Amygdala (tissue), 56 donors: ENCODE measurements around the gene PLEKHA6.

Experiments
- DNase-seq, 56 donors: peaks; one replicate each; lab custom pipeline; 2025; lab: John Stamatoyannopoulos, UW

The PLEKHA6 gene

DNA sequence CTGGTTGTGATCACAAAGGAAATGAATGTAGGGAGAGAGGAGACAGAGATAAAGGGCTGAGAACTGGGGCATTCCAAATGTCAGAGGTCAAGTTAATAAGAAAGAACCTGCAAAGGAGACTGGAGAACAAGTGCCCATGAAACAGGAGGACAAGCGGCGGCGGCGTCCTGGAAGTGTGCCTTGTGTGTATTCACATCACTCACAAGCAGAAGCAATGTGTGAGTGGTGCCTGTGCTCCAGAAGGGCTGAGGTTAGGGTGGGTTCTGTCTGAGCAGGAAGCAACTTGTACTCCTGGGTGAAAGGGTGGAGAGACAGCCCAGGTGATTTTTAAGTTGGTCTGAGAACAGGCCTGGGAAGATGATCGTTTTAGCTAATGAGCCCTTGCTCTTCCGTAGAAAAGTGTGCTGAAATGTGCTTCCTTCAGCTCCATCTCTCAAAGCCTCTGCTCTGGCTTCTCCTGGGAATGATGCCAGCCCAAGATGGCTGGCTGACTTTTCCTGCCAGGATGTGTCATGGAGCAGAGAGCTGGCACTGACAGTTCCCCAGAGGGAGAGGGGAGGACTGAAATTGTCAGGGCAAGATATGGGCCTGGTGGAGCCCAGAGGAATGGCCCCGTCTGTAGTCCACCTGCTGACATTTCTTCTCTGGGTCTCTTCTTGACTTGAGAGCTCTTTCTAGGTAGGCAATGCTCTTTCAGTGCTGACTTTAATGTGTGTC, 25.1 kb upstream of the PLEKHA6 start:
- DNase-seq, result peak in 21 of 56 donors; percentile 11 to 54 (median 30)

DNA sequence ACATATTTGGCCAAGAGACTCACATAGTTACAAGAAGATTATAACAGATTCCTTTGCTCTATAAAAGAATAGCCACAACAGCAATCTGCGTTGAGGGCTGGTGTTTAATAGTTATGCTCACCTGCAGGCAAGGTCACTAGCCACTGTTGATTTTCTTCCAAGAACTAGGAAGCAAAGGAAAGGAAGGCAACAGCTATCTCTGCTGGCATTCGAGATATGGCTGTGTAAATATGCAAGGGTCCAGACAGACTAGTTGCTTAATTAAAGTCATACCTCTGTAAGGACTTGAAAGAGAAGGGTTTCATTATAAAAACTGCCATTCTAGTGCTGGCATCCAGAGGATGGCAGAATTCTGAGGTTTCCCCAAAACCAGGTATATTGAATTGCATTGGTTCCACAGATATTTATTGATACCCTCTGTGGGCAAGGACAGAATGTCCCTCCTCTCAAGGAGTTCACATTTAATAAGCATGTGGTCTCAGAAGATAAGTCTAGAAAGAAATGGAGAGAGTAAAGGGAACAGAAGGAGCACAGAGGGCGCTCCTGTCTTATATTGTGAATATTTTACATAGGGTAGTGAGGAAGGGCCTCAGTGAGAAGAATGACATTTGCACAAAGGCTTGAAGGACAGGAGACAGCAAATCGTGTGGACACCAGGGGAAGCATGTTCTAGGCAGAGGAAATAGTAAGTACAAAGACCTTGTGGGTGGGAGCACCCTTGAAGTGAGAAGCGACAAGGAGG, 23.6 kb upstream of the PLEKHA6 start:
- DNase-seq, result no peak

DNA sequence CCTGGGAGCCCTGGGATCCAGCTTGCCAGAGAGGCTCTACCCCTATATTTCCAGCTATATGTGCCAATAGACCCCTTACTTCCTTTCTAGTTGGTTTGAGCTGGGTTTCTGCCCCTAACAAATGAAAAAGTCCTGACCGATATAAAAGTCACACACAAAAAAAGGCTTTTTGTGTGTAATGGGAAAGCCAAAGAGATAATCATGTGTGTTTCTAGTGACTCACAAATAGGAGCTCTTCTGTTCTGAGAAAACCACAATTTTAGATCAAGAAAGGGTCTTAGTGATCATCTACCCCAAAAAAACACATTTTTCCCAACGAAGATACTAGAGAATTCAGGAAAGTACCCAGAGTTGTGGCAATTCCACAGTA, 23.0 kb upstream of the PLEKHA6 start:
- DNase-seq, result no peak

DNA sequence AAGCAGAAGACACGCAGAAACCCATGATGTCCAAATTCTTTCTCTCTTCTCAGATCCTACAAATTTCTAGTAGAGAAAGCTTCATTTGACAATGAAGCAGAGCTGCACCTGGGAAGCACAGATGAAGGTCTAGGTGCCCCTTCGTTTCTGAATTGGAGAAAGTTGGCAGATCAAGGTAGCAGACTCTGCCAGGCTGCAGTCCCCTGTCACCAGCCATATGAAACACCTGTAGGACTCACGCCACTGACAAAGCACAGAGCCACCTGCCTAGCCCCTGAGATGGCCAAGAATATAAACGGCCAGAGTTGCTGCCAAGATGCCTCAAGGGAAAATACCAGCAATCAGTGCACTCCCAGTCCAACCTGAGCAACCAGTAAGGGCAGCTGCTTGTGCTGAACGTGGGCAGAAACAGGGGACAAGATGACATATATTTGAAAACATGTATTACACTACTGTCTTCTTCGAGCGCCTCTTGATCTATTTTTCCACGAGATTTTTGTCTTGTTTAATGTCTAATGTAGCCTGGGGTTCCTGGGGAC, 20.6 kb upstream of the PLEKHA6 start:
- no peak for DNase-seq

DNA sequence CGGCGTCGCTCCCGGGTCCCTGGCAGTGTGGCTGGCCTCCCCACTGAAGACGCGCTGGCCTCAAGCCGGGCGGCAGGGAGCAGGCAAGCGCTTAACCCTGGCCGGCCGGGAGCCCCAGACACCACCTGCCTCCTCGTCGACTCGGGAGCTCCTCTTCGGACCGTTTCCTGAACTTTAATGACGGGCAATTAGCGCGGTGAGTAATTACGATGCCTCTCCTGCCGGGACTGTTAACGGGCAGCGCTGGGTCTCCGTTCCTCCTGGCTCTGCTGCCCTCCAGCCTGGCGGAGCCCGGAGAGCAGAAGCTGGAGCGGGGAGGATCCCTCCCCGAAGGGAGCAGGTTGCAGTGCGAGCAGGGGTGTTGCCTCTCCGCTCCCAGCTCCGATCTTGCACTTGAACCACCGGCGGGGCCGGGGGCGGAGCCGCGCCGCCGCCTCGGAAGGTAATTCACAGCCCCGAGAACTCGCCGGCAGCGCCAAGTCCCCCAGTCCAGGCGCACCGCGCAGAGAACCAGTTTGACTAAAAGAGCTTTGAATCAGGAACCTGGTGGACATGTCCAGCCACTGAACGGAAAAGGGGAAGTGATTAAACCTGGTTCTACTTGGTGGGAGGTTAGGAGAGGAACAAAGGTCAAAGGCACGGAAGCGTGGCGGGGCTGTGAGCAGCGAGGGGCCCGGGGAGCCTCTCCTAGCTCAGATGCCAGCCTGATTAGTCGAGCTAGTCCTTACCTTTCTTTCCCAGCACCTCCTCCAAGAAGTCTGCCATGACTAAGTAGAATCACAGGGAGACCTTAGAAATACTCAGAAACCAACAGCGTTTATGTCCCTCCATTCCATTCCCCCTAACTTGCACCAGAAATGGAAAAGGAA, 18.3 kb upstream of the PLEKHA6 start:
- peak in 11 of 56 donors; percentile 11 to 44 (median 27) for DNase-seq

DNA sequence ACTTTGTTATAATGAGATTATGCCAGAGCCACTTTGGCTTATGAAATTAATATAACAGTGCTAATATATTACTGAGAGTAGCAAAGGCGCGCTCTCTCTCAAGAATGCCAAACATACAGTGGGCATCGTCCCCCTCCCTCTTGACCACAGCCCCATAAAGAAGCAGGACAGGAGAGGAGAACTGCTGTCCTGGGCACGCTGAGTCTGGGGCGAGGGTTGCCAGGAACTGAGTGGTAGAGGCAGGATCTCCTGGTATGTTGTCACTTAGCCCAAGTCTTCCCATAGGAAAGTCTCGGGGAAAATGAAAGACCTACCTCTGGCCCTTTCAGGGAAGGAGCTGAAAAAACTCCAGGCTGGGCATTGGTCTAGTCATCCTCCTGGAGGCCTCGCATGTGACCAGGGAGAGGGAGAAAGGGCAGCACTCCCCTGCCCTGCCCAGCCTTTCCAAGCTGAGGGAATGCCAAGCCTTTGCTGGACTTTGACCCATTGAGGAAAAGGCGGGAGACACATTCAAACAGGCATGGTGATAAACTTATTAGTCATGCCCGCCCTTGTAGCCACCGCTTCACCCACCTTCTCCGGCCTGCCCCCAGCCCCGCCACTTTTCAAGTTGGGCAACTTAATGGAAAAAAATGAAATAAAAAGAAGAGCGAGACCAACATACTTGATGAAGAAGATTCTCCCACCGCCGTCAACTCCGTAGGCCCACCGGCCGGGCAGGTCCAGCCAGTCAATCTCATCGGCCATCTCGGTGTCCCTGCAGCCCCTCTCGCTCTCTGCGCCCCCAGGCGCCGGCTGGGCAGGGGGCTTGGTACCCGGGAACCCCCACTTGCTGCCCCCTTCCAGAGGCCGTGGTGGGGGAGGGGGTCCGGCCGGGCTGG, 17.4 kb upstream of the PLEKHA6 start:
- DNase-seq, result peak in 1 of 56 donors; percentile 11

DNA sequence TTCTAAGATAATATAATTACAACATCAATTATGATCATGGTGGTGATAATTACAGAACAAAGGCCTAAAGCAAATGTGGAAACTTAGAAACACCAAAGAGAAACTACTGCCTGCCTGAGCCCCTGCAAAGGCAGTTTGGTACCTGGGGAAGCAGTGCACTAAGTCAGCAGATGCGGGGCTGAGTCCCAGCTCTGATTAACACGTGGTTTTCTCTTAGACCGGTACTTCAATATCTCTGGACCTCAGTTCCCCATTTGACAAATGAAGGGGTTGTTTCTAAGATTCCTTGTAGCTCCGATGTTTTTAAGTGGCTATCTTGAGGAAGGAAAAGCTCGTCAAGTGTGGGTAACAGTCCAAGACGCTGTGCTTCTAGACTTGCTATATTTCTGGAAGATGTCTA, 16.7 kb upstream of the PLEKHA6 start:
- no peak for DNase-seq

DNA sequence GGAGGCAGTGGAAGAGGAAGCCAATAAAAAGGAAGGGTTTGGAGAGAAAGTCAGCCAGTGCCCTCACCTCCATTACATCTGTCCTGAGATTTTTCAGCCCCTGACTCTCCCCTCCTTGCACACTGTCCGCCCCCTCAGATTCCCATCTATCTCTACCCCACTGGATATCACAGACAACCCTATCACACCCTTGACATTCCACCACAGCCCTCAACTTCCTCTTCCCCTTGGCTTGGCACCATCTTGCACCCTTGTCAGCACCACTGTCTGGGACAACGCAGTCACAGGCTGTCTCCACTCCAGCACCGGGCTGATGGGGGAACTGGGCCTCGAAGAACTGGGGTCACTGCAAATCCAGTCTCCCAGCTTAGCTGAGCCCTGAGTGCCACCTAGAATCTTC, 14.2 kb upstream of the PLEKHA6 start:
- no peak for DNase-seq

DNA sequence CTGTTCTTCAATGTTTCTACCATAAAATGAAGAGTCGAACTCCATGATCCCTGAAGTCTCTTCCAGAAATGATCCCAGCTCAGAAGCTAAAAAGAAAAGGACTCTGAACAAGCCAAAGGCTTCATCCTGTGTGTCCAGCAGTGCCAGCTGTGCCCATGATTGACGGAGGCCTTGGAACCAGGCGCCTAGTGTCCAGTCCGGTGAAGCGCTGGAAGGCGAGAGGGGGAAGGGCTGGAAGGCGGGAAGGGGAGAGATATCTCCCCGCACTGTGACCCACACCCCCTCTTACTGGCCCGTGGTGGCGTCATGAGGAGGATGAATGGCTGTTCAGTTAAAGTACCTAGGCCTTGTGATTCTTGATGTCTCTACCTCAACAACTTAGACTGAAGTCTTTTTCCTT, 10.4 kb upstream of the PLEKHA6 start:
- peak in 24 of 56 donors; percentile 15 to 77 (median 46) for DNase-seq

DNA sequence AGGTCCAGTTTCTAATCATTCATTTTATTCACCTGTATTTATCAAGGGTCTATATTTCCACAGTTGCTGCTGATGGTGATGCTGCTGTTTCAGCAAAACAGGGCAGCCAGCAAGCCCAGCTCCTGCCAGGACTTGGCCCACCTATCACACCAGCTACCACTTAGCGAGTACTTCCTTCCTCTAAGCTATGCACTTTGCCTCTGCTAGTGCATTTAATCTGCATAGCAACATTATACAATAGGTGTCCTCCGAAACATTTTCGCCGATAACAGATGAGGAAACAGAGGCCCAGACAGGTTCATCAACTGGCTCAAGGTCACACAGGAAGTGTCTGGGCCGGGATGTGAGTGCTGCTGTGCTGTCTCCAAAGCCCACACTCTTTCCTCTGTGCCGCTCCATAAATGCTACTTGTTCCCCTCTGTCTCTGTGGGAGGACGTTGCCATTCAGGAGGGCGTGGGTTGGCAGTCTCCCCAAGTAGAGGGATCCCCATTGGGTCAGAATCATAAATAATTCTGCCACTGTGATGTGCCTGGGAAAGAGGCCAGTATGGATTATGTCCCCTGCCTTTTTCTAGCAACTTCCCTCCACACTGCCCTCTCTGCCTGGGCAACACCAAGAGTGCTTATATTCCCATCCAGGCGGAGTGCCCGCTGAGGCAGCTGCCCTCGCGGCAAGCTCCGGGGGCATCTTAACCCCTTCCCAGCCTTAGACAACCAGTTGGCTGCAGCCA, 9.4 kb upstream of the PLEKHA6 start:
- DNase-seq, result peak in 38 of 56 donors; percentile 33 to 86 (median 64)

DNA sequence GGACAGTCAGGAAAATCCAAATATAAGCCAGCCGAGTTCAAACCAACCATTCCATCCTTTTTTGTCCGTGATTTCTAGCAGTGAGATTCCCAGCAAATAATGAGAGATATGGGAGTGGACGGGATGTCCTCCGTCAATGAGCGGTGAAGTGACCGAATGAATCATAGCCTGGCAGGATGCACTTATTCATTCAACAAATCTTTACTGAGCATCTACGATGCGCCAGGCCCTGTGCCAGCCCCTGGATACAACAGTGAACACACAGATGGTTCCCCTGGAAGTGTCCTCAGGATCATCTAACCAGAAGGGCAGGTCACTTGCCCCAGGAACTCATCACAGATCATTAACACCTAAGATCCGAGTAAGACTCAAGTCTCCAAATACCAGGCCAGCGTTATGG, 8.2 kb upstream of the PLEKHA6 start:
- peak in 1 of 56 donors; percentile 28 for DNase-seq

DNA sequence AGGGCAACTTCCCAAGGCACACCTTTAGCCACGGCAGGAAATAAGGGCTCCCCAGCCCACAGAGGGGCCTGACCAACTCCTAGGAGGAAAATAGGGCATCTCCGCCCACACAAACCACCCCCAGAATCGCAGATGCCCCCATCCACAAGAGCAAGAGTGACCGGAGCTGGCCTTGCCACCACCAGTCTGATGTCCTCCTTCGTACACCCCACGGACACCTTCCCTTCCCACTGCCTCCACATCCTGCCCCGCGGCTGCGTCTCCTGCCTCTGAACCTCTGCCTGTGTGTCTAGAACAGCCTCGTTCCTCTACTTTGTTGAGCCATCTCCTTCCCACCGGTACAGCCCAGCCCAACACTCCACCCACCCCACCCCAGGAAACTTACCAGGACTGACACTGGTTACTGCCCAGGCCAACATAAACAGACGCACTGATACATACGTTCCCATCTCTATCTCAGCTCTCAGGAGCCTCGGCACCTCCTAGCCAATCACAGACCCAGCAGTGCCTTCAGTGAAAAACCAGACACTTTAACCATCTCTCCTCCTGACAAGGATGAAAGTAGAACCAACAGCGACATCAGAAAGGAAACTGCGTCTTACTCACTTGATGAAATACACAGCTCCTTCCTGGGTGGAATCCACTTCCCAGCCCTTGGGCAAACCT, 7.6 kb upstream of the PLEKHA6 start:
- DNase-seq, result no peak

DNA sequence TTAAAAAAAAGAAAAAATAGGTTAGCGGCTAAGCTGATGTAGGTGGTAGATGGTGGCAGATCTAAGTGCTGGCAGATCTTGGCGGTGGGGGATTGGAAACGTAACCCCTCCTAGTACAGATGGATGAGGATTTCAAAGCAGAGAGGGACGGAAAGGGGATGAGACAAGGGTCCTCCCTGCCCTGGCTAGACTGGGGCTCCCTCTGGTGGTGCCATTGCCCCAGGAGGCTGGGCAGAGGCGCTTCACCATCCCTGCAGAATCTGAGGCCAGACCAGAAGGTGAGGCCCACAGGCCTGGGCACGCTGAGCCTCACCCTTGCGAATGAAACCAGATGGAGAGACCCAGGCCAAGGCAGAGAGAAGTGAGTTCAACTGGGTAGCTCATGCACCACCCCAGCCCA, 7.0 kb upstream of the PLEKHA6 start:
- DNase-seq, result peak in 1 of 56 donors; percentile 9

DNA sequence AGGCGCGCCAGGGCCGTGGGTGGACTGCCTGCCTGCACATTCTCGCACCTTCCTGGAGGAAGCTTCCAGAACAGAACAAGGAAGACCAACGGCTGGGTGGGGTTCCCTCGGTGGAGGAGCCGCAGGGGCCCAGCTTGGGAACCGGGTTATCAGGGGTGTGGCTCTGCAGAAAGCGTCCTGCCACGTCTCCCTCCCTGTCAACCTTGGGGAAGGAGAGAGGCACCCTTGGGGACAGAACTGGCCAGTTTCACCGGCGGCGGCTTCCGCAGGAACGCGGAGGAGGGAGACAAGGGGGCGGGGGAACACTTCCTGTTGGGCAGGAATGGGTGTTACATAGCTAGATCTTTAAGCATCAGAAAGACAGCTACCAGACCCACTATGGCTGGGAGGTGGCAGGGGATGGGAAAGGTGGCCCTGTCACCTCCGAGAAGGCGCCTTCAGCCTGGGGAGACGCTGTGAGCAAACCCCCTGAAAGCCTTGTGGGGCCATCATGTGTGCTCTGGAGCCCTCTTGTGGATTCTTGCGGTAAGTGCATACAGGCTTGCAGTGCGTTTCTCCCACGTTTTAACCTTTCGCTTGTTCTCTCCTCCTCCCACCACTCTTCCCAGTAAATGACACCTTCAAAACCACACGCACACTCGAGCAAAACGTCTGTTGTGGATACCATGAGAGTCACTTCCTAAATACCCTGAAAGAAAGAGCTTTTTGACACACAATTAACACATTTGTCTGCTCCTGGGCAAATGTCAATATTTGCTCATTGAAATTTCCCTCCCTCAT, 3.8 kb upstream of the PLEKHA6 start:
- peak in 44 of 56 donors; percentile 34 to 84 (median 62) for DNase-seq

DNA sequence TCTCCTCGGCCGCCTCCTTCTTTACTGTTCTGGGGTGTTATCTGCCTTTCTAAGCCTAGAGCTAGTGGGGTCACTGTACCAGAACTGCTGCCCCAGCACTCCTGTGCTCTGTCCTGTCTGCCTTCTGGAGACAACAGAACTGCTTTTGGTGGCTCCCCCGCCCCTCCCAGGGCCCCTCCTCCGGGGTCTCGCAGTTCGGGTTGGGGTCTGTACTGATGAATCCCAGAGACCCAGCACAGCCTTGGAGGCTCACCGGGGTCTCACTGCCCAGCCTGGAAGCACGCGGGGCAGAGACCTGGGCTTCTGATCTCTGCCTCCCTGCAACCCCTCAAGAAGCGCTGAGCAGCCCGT, 3.2 kb upstream of the PLEKHA6 start:
- DNase-seq, result no peak

DNA sequence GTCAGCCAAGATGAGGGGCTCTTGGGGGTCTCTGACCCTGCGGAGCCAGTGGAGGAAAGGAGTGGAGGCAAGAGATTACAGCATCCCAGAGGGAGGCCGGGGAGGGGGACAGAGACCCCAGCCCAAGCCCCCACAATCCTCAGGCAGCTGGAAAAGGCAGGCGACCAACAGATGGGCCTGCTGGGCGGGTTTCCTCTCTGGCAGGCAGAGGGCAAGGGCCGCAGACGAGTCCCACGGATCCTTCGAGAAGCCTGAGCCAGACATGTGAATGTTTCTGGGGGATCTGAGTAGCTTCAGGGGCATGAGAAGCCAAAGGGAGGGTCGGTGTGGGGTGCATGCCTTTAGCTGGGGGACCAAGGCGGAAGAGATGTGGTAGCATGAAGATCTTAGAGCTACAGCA, 2.1 kb upstream of the PLEKHA6 start:
- DNase-seq, result no peak

DNA sequence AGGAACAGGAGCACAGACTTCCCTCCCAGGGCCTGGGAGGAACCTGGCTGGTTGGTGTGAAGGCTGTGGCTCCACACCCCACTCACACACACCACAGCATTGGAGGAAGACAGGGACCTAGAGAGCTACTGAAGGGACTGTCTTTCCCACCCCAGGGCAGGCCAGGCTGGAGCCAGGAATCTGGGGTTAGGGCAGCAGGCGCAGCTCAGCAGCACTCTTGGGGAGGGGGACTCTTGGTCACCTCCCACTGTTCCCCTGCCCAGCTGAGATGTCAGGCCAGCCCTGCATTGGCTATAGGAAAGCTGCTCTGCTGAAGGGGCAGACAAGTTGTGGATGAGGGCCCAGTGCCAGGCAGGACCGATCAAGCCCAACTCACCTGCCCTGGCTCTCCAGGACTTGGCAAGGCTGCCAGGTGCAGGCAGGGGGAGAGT, 1.6 kb upstream of the PLEKHA6 start:
- no peak for DNase-seq

DNA sequence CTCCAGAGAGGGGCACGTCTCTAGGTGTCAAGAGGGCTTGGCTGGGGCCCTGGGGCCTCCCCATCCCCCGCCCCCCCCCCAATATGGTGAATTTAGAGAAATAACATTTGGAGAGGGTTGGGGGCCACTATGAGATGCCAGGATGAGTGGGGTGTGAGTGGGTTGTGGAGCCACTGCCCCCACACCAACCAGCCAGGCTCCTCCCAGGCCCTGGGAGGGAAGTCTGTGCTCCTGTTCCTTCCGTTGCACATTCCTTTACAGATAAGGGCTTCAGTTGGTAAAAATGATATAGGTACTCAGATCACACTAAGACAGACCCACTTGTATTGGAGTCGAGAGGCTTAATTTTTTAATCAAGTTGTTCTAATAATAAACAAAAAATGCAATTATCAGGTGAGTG, 585 bp upstream of the PLEKHA6 start:
- DNase-seq, result no peak
